BJ (cell line): ENCODE measurements around the gene PCBP3. TPM values are rescaled to one million over a fixed set of nuclear protein-coding genes. Genes with fewer than 3 reads are reported as not detected.

ENCODE experiments used
- CTCF ChIA-PET: fragments of 350-600 bp; formaldehyde crosslinking; extraction: SDS; loops from one replicate; lab custom pipeline; 2021; ENCODE audit warnings: antibody characterized with exemption, inconsistent platforms; lab: Yijun Ruan, JAX
- POLR2A ChIA-PET: fragments of 300-600 bp; sonication (Branson Sonifier 250); formaldehyde crosslinking; extraction: SDS; loops from one replicate; lab custom pipeline; 2021; ENCODE audit warnings: antibody characterized with exemption; lab: Charles Lee
- DNase-seq: peaks from one replicate; pipeline ENCODE4 v3.0.0-alpha.2; 2011; ENCODE audit warnings: low read depth
- H3K27me3 ChIP-seq: 2 replicates; pipeline ENCODE4 v1.6.0; 2011; ENCODE audit warnings: low read length; ENCODE audit not compliant: control insufficient read depth, insufficient read depth
- H3K36me3 ChIP-seq: 2 replicates; pipeline ENCODE4 v1.5.1; 2011; ENCODE audit warnings: low read length; ENCODE audit not compliant: control insufficient read depth, insufficient read depth
- H3K4me3 ChIP-seq: 2 replicates; pipeline ENCODE4 v1.5.1; 2011; ENCODE audit warnings: low read depth, mild to moderate bottlenecking, control low read depth, low read length
- polyA plus RNA-seq: library from polyadenylated mRNA; depleted of rRNA; stranded (reverse); fragments of >200 nt; gene quantifications from 2 replicates; pipeline ENCODE4 v1.2.3, GENCODE V29; 2011
- TF ChIP-seq, protein P1 (sequence below): IDR thresholded peaks from 2 replicates; pipeline ENCODE4 v1.5.1; 2011; ENCODE audit warnings: low read depth, mild to moderate bottlenecking, control low read depth, inconsistent platforms, low read length, moderate library complexity; ENCODE audit not compliant: insufficient read depth

PCBP3 gene
- polyA plus RNA-seq, 1 experiment, result 2.1 TPM

DNA sequence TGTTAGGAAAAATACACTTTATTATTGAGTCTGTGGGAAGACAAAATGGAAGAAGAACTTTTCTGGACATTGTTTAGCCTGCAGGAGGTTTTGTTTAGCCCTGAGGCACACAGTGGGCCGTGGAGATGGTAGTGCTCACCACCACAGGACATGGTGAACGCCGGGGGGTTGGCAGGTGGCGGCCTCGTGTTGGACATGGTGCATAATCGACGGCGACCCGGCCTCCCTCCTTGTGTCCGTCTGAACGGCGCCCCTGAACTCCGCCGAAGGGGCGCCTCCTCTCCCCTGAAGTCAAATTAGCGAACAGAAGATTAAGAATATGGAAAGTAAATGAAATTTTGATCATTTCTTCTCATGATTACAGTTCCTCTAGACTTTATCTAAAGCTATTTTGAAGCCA lies 126.4 kb downstream of the PCBP3 start:
- ChIA-PET CTCF (no interaction called here), POLR2A (no interaction called here)

GRCh38 chr21:45772180-45772579 lies 128.7 kb downstream of the PCBP3 start:
- DNase-seq, result no peak
- TF ChIP-seq, protein P1, sequence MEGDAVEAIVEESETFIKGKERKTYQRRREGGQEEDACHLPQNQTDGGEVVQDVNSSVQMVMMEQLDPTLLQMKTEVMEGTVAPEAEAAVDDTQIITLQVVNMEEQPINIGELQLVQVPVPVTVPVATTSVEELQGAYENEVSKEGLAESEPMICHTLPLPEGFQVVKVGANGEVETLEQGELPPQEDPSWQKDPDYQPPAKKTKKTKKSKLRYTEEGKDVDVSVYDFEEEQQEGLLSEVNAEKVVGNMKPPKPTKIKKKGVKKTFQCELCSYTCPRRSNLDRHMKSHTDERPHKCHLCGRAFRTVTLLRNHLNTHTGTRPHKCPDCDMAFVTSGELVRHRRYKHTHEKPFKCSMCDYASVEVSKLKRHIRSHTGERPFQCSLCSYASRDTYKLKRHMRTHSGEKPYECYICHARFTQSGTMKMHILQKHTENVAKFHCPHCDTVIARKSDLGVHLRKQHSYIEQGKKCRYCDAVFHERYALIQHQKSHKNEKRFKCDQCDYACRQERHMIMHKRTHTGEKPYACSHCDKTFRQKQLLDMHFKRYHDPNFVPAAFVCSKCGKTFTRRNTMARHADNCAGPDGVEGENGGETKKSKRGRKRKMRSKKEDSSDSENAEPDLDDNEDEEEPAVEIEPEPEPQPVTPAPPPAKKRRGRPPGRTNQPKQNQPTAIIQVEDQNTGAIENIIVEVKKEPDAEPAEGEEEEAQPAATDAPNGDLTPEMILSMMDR, result no peak
- CTCF ChIA-PET, result no interaction called here

More for the DNA sequence above, 126.4 kb downstream of the PCBP3 start:
- no peak for DNase-seq
- TF ChIP-seq, protein P1, result no peak
- Histone ChIP-seq H3K4me3 (no peak overlapping the region), H3K27me3 (no peaks in the 10 kb centered on the region), H3K36me3 (no peaks in the 10 kb centered on the region)

GRCh38 chr21:45774291-45774690 lies 130.8 kb downstream of the PCBP3 start:
- Histone ChIP-seq H3K4me3 (no peak overlapping the region), H3K27me3 (peaks cover 4% of the 10 kb centered on the region), H3K36me3 (no peaks in the 10 kb centered on the region)
- no peak for DNase-seq
- POLR2A ChIA-PET, result no interaction called here
- TF ChIP-seq, protein P1, result no peak
- CTCF ChIA-PET, result no interaction called here

More at GRCh38 chr21:45772180-45772579, 128.7 kb downstream of the PCBP3 start:
- POLR2A ChIA-PET, result no interaction called here
- Histone ChIP-seq H3K4me3 (no peak overlapping the region), H3K27me3 (peaks cover 2% of the 10 kb centered on the region; the same call in 1 of the 2 replicates), H3K36me3 (no peaks in the 10 kb centered on the region)

GRCh38 chr21:45776971-45777370 lies 133.4 kb downstream of the PCBP3 start:
- Histone ChIP-seq H3K27me3 (peaks cover 4% of the 10 kb centered on the region), H3K4me3 (no peak overlapping the region), H3K36me3 (no peaks in the 10 kb centered on the region)
- DNase-seq, result no peak
- ChIA-PET POLR2A (no interaction called here), CTCF (no interaction called here)
- TF ChIP-seq, protein P1, result no peak

DNA sequence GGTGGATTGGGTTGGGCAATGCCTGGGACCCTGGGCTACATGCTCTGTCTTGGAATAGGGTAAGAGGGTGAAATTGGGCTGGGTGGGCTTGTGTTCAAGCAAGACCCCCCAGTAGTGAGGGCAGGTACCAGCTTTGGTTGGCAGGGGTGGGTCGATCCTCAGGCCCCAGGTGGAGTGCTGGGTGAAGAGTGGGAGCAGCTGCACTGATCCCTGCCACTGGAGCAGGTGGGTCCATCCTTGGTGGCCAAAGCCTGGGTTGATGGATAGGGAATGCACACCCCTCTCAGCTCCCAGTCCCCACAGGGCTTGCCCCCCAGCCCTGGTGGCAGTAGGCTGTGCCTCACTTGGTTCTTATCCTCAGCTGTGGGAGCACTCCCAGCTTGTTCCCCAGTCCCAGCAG lies 135.2 kb downstream of the PCBP3 start:
- Histone ChIP-seq H3K27me3 (peaks cover 4% of the 10 kb centered on the region), H3K36me3 (no peaks in the 10 kb centered on the region), H3K4me3 (no peak overlapping the region)
- no peak for DNase-seq
- ChIA-PET CTCF (no interaction called here), POLR2A (interaction anchor here (0.5 kb wide), 1 partner anchor 33 kb away, joined by 4 read pairs; no protein-coding TSS in a partner anchor)
- TF ChIP-seq, protein P1, result no peak
